DND-41 (cell line): Measurements from ENCODE around the gene EGFLAM.

ENCODE experiments used
- EZH2 ChIP-seq: IDR thresholded peaks from 3 replicates; pipeline ENCODE4 v1.6.1; 2012; ENCODE audit warnings: borderline replicate concordance, low read depth, mild to moderate bottlenecking, moderate library complexity, low read length, inconsistent platforms; ENCODE audit not compliant: severe bottlenecking
- TF ChIP-seq, protein P1 (sequence below): IDR thresholded peaks from 2 replicates; pipeline ENCODE4 v1.5.1; 2012; ENCODE audit warnings: borderline replicate concordance, low read length, moderate library complexity, mild to moderate bottlenecking; ENCODE audit not compliant: poor library complexity, severe bottlenecking; ENCODE audit errors: extremely low read depth

- TF ChIP-seq, protein P1, sequence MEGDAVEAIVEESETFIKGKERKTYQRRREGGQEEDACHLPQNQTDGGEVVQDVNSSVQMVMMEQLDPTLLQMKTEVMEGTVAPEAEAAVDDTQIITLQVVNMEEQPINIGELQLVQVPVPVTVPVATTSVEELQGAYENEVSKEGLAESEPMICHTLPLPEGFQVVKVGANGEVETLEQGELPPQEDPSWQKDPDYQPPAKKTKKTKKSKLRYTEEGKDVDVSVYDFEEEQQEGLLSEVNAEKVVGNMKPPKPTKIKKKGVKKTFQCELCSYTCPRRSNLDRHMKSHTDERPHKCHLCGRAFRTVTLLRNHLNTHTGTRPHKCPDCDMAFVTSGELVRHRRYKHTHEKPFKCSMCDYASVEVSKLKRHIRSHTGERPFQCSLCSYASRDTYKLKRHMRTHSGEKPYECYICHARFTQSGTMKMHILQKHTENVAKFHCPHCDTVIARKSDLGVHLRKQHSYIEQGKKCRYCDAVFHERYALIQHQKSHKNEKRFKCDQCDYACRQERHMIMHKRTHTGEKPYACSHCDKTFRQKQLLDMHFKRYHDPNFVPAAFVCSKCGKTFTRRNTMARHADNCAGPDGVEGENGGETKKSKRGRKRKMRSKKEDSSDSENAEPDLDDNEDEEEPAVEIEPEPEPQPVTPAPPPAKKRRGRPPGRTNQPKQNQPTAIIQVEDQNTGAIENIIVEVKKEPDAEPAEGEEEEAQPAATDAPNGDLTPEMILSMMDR, result peak; percentile 37
- no peak for TF ChIP-seq EZH2
These were observed 146.4 kb downstream of the EGFLAM start for GRCh38 chr5:38404667-38405276.
